Stimulated activated CD4-positive, alpha-beta T cell treated with anti-CD3 and anti-CD28 coated beads, Interleukin-1b, Interleukin-23, amount 100 ng/mL, for 24 hours (primary cell): ENCODE results near the gene PARP16.

Experiments used
- DNase-seq, 4 experiments: peaks; one replicate each; pipeline ENCODE4 v3.0.0-alpha.2; 2020; ENCODE audit warnings: low read depth in 4 of 4, low spot score in 1 of 4

PARP16 gene

DNA sequence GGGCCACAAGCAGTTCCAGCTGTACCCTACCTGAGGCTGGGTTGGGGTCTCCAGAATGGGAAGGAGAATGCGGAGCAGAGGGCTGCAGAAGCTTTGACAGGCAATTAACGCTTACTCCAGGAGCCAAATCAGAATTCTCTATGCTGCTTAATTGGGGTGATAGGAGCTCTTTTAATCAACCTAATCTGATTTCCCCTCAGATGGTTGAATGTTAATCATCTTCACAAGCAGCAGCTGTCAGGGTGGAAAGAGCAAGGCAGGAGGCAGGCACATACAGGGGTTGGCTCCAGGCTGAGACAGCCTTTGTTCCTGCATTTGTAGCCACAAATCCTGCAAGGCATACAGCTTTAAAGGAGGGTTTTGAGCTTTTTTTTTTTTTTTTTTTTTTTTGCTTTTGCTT is 78.0 kb downstream of the PARP16 start:
- DNase-seq: no peak
